Myocyte (in vitro differentiated cells): ENCODE data around the gene HOXA5. TPM values are rescaled to one million over a fixed set of nuclear protein-coding genes. Genes with fewer than 3 reads are reported as not detected.

Experiments used
- DNase-seq: peaks from one replicate; pipeline ENCODE4 v3.0.0-alpha.2; 2012; ENCODE audit warnings: low read depth
- total RNA-seq: library from RNA; depleted of rRNA; stranded (reverse); fragments of >200 nt; gene quantifications from 2 replicates; pipeline ENCODE4 v1.2.3, GENCODE V29; 2014

Gene HOXA5
- total RNA-seq, 1 donor from 2014 or later, result 5.7 TPM

DNA sequence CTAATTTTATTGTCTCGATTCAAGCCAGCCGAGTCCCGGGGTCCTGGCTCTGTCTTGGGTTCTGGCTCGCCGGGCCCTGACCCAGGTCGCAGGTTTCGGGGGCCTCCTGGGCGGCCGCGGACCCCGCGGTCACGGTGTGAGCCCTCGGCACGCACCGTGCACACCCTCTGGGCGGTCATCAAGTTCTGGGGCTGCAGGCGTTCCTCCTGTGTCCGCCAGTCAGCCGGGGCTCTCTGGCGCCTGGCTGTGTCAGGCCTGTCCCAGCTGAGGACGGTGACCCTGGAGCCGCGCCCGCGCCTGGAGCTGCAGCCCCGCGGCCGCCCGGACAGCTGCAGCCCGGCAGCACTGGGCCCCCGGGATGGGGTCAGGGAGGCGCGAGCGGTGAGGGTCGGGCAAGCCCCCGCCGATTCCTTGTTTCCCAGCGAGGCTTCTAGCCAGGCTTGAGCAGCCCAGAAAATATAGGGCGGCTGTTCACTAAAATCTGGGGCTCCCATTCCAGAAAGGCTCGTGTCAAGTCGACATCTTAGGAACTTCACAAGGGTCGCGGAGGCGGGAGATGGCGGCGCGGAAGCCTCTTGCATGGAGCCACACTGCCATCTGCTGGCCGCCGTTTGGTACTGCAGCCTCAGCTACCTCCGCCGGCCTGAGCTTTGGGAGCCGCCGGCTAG lies 17.2 kb upstream of the HOXA5 start:
- DNase-seq, result peak; percentile 92

GRCh38 chr7:27160145-27160545 lies 16.7 kb upstream of the HOXA5 start:
- no peak for DNase-seq

DNA sequence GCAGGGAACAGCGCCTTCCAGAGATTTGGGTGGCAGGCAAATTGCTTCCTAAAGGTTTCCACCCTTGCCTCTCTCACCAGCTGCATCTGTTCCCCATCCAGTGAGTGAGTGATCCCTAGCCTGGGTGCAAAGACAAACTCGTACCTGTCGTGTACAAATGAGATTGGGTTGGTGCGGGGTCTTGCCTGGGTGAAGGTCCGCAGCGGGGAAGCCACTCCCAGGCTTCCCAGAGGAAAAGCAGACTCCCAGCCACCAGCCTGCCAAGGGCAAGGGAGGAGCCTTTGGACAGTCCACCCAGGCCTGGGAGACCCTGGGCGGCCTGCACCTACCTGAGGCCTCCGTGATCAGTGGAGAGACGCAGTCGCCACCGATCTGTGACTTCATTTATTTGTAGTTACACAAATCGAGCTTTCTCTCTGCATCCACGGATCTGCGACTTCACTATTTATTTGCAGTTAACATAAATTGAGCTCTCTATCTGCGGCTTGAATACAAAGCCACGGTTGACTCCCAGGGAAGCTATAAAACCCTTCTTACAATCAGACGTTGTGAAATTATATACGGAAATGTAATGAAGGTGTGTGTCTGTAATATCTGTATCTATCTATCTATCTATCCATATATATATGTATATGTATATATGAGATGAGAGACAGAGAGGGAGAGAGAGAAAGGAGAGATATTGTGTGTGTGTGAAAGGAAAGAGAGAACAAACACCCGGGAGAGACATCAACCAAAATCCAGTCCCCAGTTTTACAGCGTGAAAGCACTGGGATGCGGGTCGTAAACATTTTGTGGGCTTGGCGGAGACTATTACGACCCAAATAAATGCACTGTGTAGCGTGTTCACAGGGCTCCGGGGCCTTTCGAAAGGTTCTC lies 16.0 kb upstream of the HOXA5 start:
- no peak for DNase-seq

- no peak for DNase-seq
These were observed 15.2 kb upstream of the HOXA5 start for GRCh38 chr7:27158436-27159265.

DNA sequence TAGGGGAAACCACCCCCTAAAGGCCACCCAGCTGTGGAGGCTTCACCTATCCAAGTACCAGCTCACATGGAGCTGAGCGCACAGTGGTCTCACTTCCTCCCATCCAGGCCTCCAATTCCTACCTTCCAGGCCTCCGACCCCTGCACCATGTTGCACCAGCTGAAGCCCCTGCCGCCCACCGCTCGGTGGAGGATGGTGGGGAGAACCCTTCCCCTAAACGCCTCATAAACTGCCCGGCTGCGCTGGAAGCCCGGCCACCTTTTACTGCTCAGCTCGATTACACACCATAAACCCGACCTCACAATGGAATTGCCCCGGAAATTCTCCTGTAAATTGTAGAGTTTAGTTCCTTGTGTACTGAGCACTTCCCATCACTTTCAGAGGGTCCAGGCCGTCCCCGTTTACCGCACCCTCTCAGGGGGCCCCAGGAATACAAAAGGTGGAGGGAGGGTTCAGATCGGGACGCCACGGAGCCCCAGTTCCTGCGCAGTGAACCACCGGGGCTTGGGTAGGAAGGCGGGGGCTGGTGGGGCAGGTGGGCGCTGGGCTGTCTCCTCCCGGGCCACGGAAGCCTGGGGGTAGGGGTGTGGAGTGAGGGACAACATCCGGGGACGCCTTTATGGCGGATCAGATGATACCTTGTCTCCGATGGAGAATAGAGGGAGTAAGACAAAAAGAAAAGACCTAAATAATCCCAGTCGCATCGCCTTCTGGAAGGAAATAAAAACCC lies 14.4 kb upstream of the HOXA5 start:
- no peak for DNase-seq

DNA sequence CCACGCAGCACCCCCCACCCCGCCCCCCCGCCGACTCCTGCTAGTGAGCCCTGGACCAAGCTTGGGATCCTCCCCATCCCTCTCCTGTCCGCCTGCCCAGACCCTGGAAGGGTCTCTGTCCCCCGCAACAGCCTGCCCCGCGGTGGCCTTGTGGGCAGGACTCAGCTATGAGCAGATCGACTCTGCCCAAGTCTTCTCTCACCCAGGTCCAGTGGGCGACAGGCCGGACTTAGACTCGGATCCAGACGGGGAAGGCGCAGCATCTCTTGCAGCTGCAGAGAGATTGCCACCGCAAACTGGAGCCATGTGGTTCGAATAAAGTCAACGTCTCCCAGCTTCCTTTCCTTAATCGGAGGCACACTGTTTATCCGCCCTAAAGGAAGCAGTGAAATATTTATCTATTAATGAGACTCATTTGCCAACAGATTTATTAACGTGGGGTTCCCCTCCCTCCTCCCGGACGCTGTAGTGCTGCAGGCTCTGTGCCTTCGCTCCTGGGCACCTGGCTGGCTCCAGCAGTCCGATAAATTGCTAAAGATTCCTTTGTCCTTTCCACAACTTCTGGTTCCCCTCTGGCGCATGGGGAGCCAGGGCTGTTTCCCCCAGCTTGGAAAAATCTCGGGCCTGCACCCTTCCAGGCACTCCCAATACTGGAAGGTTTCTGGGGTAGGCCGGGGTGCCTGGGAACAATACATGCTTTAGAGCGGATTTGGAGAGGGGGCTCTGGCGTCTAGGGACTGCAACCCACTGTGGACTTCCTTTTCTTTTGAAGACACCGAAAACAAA lies 13.6 kb upstream of the HOXA5 start:
- DNase-seq, result no peak

DNA sequence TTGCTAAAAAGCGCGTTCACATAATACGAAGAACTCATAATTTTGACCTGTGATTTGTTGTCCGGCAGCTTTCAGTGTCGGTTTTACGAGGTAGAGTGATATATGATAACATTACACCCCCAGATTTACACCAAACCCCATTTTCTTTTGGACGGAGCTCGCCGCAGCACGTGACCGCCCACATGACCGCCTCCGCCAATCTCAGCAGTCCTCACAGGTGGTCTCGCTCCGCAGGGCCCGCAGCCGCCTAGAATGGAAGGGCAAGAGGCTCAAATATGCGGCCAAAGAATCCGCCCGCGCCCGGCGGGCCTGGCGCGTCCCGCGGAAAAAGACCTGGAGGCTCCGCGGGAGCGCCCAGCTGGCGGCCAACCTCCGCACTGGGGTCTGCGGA lies 13.0 kb upstream of the HOXA5 start, which contains the start of gene HOXA7:
Gene HOXA7 (minus strand): TSS at position 168 of the 391 bp plus-strand sequence. CDS start 130 bp downstream, at position 38.
- peak; percentile 90 for DNase-seq

- peak; percentile 67 for DNase-seq
These were observed 12.5 kb upstream of the HOXA5 start for GRCh38 chr7:27155816-27156507.

GRCh38 chr7:27154901-27155815 lies 11.7 kb upstream of the HOXA5 start:
- no peak for DNase-seq

- no peak for DNase-seq
These were observed 10.9 kb upstream of the HOXA5 start for GRCh38 chr7:27154369-27154768.

- DNase-seq, result no peak
These were observed 10.0 kb upstream of the HOXA5 start for GRCh38 chr7:27153526-27153925.

GRCh38 chr7:27152816-27153442 lies 9.4 kb upstream of the HOXA5 start:
- no peak for DNase-seq

DNA sequence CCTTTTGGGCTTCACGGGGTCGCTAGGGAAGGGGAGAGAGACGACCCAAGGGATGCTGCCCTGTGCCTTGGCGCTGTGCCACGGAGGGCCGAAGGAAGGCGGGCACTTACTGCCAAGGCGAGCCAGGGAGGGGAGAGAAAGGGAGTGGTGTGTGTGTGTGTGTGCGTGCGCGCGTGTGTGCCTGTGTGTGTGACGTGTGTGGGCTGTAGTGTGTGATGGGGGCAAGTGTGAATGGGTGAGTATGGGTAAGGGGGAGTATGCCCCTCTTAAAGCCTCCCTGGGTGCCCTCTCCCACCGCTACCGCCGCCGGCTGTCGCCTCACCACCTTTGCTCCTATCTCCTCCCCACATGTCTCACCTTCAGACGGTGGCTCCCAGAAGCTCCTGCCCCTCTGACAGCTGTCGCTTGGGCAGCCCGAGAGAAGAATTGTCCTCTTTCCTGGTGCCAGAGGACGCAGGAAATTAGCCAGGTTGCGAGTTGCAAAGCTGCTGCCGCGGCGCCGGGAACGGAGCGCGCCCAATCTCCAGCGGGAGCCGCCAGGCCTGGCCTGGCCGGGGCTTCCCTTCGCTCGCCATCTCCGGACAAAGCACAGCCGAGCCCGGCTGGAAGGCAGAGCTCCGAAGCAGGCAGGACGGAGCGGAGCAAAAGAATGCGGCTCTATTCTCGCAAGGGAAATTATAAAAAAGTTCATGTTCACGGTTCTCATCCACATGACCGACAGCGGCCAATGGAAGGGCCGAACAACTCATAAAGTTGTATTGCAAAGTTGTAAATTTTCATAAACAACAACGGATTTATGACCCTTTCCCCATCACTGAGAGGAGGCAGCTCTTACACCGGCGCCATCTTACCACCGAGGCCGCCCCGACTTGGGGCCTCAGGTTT lies 8.7 kb upstream of the HOXA5 start, which contains the start of gene HOXA3:
Gene HOXA3 (minus strand): TSS at position 653 of the 885 bp plus-strand sequence. CDS start 41,943 bp downstream, outside the sequence.
- DNase-seq, result no peak

- DNase-seq, result no peak
These were observed 8.0 kb upstream of the HOXA5 start for GRCh38 chr7:27151341-27151930.

GRCh38 chr7:27150568-27151340 lies 7.3 kb upstream of the HOXA5 start:
- peak; percentile 86 for DNase-seq
